ENCODE data around the gene OR8D2.
"Not testable (repeated sequence)": the region's sequence is repeated elsewhere in the genome, so short reads cannot be mapped to it uniquely, and the experiment has no call there.

OR8D2 gene

DNA sequence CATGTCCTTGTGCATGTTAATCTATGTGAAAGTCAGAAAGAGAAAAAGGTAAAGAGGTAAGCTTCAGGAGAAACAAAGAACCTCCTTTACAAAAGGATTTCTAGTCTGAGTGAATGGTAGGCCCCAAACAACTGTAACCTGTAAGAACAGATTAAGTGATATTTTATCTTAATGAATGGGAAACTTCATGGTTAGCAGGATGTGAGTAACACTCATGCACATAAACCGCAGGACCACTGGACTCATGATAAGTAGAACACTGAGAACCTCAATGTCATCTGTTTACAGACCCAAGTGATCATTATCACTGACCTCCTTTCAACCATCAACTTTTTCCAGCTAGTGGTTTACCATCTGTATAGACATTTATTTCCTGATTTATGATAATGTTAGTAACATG lies 43.9 kb downstream of the OR8D2 start:
- no peak overlapping the region for H3K27ac ChIP-seq
- H3K4me3 ChIP-seq (ENCODE audit: low read depth in 1 of 2, low read length in 1 of 2), result no peak overlapping the region
- no peaks in the 10 kb centered on the region for H3K27me3 ChIP-seq
- TF ChIP-seq, protein P1, sequence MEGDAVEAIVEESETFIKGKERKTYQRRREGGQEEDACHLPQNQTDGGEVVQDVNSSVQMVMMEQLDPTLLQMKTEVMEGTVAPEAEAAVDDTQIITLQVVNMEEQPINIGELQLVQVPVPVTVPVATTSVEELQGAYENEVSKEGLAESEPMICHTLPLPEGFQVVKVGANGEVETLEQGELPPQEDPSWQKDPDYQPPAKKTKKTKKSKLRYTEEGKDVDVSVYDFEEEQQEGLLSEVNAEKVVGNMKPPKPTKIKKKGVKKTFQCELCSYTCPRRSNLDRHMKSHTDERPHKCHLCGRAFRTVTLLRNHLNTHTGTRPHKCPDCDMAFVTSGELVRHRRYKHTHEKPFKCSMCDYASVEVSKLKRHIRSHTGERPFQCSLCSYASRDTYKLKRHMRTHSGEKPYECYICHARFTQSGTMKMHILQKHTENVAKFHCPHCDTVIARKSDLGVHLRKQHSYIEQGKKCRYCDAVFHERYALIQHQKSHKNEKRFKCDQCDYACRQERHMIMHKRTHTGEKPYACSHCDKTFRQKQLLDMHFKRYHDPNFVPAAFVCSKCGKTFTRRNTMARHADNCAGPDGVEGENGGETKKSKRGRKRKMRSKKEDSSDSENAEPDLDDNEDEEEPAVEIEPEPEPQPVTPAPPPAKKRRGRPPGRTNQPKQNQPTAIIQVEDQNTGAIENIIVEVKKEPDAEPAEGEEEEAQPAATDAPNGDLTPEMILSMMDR (IDR thresholded peaks at IDR 0.05), result no peak
- H3K4me1 ChIP-seq (ENCODE audit: control insufficient read depth in 1 of 2, insufficient read depth in 1 of 2, low read depth in 1 of 2, low read length in 1 of 2), result no peaks in the 10 kb centered on the region
- no peaks in the 10 kb centered on the region for H3K36me3 ChIP-seq
- no peaks in the 10 kb centered on the region for H3K9me3 ChIP-seq

DNA sequence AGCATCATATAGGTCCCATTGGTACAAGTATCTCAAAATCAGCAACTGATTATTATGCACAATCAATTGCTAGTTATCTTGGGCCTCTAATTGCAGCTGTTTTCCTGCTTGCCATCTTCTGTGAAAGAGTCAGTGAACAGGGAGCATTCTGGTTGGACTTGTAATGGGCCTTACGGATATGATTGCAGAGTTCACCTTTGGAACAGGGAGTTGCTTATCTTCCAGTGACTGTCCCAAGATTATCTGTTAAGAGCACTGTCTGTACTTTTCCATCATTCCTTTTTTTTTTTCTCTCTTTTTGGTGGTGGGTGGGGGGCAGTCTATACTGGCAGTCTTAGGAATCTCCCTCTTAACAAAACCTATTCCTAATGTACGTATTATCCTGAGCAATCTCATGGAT lies 46.0 kb downstream of the OR8D2 start:
- Histone ChIP-seq H3K4me3 (ENCODE audit: low read depth in 1 of 2, low read length in 1 of 2) (no peak overlapping the region), H3K27me3 (no peaks in the 10 kb centered on the region), H3K27ac (no peak overlapping the region), H3K36me3 (no peaks in the 10 kb centered on the region), H3K9me3 (no peaks in the 10 kb centered on the region), H3K4me1 (ENCODE audit: control insufficient read depth in 1 of 2, insufficient read depth in 1 of 2, low read depth in 1 of 2, low read length in 1 of 2) (no peaks in the 10 kb centered on the region)
- TF ChIP-seq, protein P1 (IDR thresholded peaks at IDR 0.05), result no peak

DNA sequence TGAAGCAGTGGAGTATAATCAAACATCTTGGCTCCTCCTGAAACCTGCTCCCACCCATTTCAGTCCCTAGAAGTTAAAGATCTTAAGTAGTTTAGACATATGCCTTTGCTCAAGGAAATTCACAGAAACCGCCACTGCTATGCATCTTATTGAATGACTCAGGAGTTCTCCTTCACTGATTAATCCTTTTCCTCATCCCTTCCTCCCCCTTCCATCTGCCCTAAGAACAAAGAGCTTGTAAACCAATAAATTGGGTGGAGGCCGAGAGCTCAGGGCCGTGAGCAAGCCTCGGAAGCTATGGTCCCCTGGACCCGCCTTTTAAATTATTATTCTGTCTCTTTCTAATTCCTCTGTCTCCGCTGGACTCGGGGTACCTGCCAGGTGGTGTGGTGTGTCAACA lies 49.1 kb downstream of the OR8D2 start:
- not testable (repeated sequence) for H3K4me1 ChIP-seq (ENCODE audit: control insufficient read depth in 1 of 2, insufficient read depth in 1 of 2, low read depth in 1 of 2, low read length in 1 of 2); H3K36me3 ChIP-seq; H3K9me3 ChIP-seq; H3K27me3 ChIP-seq; H3K27ac ChIP-seq; H3K4me3 ChIP-seq (ENCODE audit: low read depth in 1 of 2, low read length in 1 of 2)

All from neutrophil (primary cell).